A673 (cell line): ENCODE data around the gene CRK. TPM values are rescaled to one million over a fixed set of nuclear protein-coding genes. Genes with fewer than 3 reads are reported as not detected.
"Not testable (repeated sequence)": the region's sequence is repeated elsewhere in the genome, so short reads cannot be mapped to it uniquely, and the experiment has no call there.

Source experiments
- BruUV-seq: library from RNA; stranded (reverse); fragments of 400-500 nt; replicated peaks from 2 replicates; lab custom pipeline; 2021; lab: Mats Ljungman, UMichigan
- CTCF ChIA-PET: fragments of 300-600 bp; sonication (Branson Sonifier 250); formaldehyde crosslinking; loops from one replicate; lab custom pipeline; 2022; ENCODE audit warnings: antibody characterized with exemption; lab: Charles Lee
- POLR2A ChIA-PET: fragments of 300-600 bp; sonication (Branson Sonifier 250); formaldehyde crosslinking; loops from one replicate; lab custom pipeline; 2022; ENCODE audit warnings: antibody characterized with exemption; ENCODE audit not compliant: low non-redundant PET; lab: Charles Lee
- DNase-seq: peaks from one replicate; pipeline ENCODE4 v3.0.0-alpha.2; 2015; ENCODE audit warnings: low spot score
- H3K27ac ChIP-seq: fragments of 200-600 bp; sonication (generic); 2 replicates; pipeline ENCODE4 v1.5.1; 2016; ENCODE audit warnings: mixed run types, low read depth, mild to moderate bottlenecking, mixed read lengths, antibody characterized with exemption, low read length; ENCODE audit not compliant: poor library complexity, severe bottlenecking
- H3K27me3 ChIP-seq: fragments of 200-600 bp; sonication (generic); replicated peaks from 2 replicates; pipeline ENCODE4 v1.6.1; 2017; ENCODE audit warnings: mixed run types, low read depth, mild to moderate bottlenecking, mixed read lengths, antibody characterized with exemption, low read length; ENCODE audit not compliant: insufficient read depth, poor library complexity
- H3K36me3 ChIP-seq: fragments of 200-600 bp; sonication (generic); 2 replicates; pipeline ENCODE4 v1.6.1; 2016; ENCODE audit warnings: mixed run types, mild to moderate bottlenecking, mixed read lengths, antibody characterized with exemption, low read length; ENCODE audit not compliant: insufficient read depth, poor library complexity, severe bottlenecking
- H3K4me1 ChIP-seq: fragments of 200-600 bp; sonication (generic); 2 replicates; pipeline ENCODE4 v1.6.1; 2017; ENCODE audit warnings: mixed run types, mild to moderate bottlenecking, mixed read lengths, antibody characterized with exemption, low read length; ENCODE audit not compliant: insufficient read depth, poor library complexity, severe bottlenecking
- H3K4me3 ChIP-seq: fragments of 200-600 bp; sonication (generic); 2 replicates; pipeline ENCODE4 v1.5.1; 2016; ENCODE audit warnings: low read depth, mixed run types, mild to moderate bottlenecking, mixed read lengths, low read length; ENCODE audit not compliant: poor library complexity, severe bottlenecking
- H3K9me3 ChIP-seq: fragments of 200-600 bp; sonication (generic); 2 replicates; pipeline ENCODE4 v1.6.1; 2016; ENCODE audit warnings: mixed run types, low read depth, mild to moderate bottlenecking, mixed read lengths, antibody characterized with exemption, low read length; ENCODE audit not compliant: poor library complexity, severe bottlenecking
- CTCF ChIP-seq: fragments of 300-800, 200-600 bp; sonication (generic); conservative IDR thresholded peaks from 2 replicates; pipeline ENCODE4 v1.5.1; 2017; ENCODE audit warnings: low read depth, mild to moderate bottlenecking, antibody characterized with exemption, low read length, moderate library complexity, mixed read lengths
- EZH2 ChIP-seq: fragments of 200-600 bp; sonication (generic); IDR thresholded peaks from 2 replicates; pipeline ENCODE4 v1.6.1; 2017; ENCODE audit warnings: borderline replicate concordance, low read depth, mild to moderate bottlenecking, mixed read lengths, antibody characterized with exemption, low read length; ENCODE audit not compliant: poor library complexity, severe bottlenecking
- intact Hi-C: fragments of 100-400 bp; cut with micrococcal nuclease; formaldehyde crosslinking; loops from one replicate; pipeline ENCODE4 v1.10.0; 2022; ENCODE audit not compliant: unreplicated experiment
- total RNA-seq: library from RNA; stranded (reverse); gene quantifications from 2 replicates; pipeline ENCODE4 v1.2.3, GENCODE V29; 2021

The CRK gene
- total RNA-seq, 1 experiment from 2014 or later, result 85.9 TPM

- no TSS peak for BruUV-seq
- Histone ChIP-seq H3K27me3 (no peaks in the 10 kb centered on the region), H3K4me3 (no peak overlapping the region), H3K9me3 (no peaks in the 10 kb centered on the region), H3K36me3 (no peaks in the 10 kb centered on the region), H3K4me1 (no peaks in the 10 kb centered on the region), H3K27ac (no peak overlapping the region)
- POLR2A ChIA-PET, result no interaction called here
- TF ChIP-seq EZH2, result no peak
- no peak for TF ChIP-seq CTCF
- no peak for DNase-seq
- intact Hi-C loops, result no loop called here
- CTCF ChIA-PET, result no interaction called here
Measured at GRCh38 chr17:1446201-1446600, 9.8 kb downstream of the CRK start.

GRCh38 chr17:1445695-1446094 lies 10.3 kb downstream of the CRK start:
- H3K36me3 ChIP-seq, BruUV-seq, DNase-seq, H3K4me3 ChIP-seq, H3K27ac ChIP-seq, POLR2A ChIA-PET, CTCF ChIA-PET, H3K27me3 ChIP-seq, intact Hi-C loops, H3K9me3 ChIP-seq, H3K4me1 ChIP-seq: not testable (repeated sequence)

GRCh38 chr17:1442721-1443120 lies 13.3 kb downstream of the CRK start:
- H3K36me3 ChIP-seq, H3K4me1 ChIP-seq, H3K27me3 ChIP-seq, H3K4me3 ChIP-seq, intact Hi-C loops, H3K27ac ChIP-seq, BruUV-seq, DNase-seq, CTCF ChIA-PET, H3K9me3 ChIP-seq: not testable (repeated sequence)
- POLR2A ChIA-PET, result interaction anchor here (0.6 kb wide), 1 partner anchor 77 kb away, joined by 3 read pairs; no protein-coding TSS in a partner anchor

GRCh38 chr17:1442187-1442586 lies 13.8 kb downstream of the CRK start:
- Histone ChIP-seq H3K9me3 (no peaks in the 10 kb centered on the region), H3K4me3 (no peak overlapping the region), H3K4me1 (no peaks in the 10 kb centered on the region), H3K27me3 (no peaks in the 10 kb centered on the region), H3K36me3 (peaks cover 6% of the 10 kb centered on the region), H3K27ac (no peak overlapping the region)
- TF ChIP-seq CTCF (no peak), EZH2 (no peak)
- ChIA-PET CTCF (no interaction called here), POLR2A (no interaction called here)
- DNase-seq, result no peak
- intact Hi-C loops, result no loop called here
- BruUV-seq, result no TSS peak
